Measurements from ENCODE around the gene GPN2.

DNA sequence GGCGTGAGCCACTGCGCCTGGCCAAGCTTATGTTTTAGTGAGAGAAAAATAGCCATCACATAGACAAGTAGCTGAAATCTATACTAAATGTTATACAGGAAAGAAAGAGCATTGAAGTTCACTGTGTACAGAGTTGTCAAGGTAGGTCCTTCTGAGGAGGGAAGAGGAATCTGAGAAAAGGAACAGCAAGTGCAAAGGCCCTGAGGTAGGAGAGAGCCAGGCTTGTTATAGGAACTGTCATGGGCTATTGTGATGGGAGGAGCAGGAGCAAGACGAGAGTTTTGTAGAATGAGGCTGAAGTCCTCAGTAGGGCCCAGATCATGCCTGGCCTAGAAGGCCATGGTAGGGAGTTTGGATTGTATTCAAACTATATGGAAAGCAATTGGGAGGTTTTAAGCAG lies 59.0 kb downstream of the GPN2 start:
- TF ChIP-seq, protein P1, sequence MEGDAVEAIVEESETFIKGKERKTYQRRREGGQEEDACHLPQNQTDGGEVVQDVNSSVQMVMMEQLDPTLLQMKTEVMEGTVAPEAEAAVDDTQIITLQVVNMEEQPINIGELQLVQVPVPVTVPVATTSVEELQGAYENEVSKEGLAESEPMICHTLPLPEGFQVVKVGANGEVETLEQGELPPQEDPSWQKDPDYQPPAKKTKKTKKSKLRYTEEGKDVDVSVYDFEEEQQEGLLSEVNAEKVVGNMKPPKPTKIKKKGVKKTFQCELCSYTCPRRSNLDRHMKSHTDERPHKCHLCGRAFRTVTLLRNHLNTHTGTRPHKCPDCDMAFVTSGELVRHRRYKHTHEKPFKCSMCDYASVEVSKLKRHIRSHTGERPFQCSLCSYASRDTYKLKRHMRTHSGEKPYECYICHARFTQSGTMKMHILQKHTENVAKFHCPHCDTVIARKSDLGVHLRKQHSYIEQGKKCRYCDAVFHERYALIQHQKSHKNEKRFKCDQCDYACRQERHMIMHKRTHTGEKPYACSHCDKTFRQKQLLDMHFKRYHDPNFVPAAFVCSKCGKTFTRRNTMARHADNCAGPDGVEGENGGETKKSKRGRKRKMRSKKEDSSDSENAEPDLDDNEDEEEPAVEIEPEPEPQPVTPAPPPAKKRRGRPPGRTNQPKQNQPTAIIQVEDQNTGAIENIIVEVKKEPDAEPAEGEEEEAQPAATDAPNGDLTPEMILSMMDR (IDR thresholded peaks at IDR 0.05; ENCODE audit: low read depth, low read length, missing input control) = no peak
- TF ChIP-seq RAD21 (IDR thresholded peaks at IDR 0.05) (no peak), SP1 (IDR thresholded peaks at IDR 0.05) (no peak), EGR1 (IDR thresholded peaks at IDR 0.05; ENCODE audit: low read depth in 2 of 2) (no peak), YY1 (IDR thresholded peaks at IDR 0.05) (no peak)
- TF ChIP-seq, protein P2, sequence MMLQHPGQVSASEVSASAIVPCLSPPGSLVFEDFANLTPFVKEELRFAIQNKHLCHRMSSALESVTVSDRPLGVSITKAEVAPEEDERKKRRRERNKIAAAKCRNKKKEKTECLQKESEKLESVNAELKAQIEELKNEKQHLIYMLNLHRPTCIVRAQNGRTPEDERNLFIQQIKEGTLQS (IDR thresholded peaks at IDR 0.05) = no peak
